GM19023 (cell line): ENCODE measurements around the gene LBHD2.
"Not testable (repeated sequence)": the region's sequence is repeated elsewhere in the genome, so short reads cannot be mapped to it uniquely, and the experiment has no call there.

ENCODE experiments used
- ATAC-seq: cut with Tn5 transposase; IDR thresholded peaks from one replicate; pipeline ENCODE4 v1.9.1; 2021; ENCODE audit warnings: mild to moderate bottlenecking, moderate library complexity; ENCODE audit not compliant: unreplicated experiment

LBHD2 gene

DNA sequence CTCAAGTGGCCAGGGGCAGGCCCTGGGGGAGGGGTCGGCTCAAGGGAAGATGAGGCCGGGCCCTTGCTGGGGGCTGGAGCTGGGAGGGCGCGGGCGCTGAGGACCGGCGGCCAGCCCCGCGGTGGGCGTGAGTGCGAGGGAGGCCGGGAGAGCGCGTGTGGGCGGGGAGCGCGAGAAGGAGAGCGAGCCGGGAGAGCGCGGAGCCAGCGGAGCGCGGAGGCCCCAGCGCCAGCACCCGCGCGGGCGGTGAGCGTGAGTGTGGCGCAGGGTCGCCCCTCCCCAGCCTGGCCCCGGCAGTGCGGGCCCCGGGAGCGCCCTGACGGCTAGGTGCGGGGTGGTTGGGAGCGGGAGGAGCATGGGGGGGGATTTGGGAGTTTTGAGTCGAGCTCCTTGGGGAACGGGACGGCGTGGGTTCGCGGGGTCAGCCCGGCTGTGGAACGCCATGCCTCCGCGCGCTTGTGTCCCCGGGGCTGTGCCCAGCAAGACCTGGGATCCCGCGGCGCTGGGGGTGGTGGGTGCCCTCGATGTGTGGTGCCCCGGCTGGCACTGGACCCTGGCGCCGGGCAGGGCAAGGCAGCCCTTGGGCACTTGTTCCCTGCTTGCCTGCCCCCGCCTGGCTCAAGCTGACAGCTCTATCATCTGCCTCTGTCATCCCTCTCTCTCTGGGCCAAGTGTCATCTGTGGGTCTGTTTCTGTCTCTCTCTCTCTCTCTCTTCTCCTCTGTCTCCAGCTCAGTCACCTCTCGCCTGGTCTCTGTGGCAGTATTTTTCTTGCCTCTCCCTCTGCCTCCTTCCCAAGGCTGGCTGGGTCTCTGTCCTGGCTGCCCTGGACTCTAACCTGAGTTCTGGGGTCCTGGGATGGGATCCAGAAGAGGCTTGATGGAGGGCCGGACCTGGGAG, at the start of gene LBHD2:
LBHD2 (plus strand) TSS at position 190 of the 899 bp plus-strand sequence. CDS start 1,803 bp downstream, outside the sequence.
- ATAC-seq = no peak

DNA sequence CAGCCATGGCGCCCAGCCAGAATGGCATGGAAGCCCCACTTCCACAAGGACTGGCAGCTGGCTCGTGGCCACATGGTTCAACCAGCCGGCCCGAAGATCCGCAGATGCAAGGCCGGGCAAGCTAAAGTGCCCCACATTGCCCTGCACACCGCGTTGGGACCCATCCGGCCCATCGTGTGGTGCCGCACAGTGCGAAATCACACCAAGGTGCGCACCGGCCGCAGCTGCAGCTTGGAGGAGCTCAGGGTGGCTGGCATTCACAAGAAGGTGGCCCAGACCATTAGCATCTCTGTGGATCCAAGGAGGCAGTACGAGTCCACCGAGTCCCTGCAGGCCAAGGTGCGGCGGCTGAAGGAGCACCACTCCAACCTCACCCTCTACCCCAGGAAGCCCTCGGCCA, 42.5 kb upstream of the LBHD2 start:
- ATAC-seq = no peak

DNA sequence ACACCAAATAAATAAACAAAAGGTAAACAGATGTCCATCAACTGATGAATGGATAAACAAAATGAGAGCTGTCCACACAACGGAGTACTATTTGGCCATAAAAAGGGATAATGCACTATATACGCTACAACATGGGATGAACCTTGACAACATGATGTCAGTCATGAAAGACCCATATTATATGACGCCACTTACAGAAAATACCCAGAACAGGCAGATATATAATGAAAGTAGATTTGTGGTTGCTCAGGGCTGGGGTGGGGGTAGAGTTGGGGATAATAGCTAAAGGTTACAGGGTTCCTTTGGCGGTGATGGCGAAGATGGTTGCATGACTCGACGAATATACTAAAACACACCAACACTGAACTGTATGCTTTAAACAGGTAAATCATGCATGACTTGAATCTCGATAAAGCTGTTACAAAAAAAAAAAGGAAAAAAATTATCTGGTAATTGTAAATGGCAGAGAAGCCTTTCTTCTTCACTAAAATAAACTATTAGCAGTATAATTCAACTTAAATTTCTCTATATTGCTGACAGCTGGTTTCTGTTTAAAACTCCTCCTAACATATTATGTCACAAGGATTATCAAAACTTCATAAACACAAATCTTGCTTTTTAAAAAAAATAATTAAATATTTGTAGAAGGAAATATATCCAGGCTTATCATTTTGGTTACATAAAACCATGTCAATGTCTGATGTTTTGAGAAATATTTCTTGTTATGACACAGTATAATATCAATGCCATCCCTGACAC, 40.6 kb upstream of the LBHD2 start:
- no peak for ATAC-seq

DNA sequence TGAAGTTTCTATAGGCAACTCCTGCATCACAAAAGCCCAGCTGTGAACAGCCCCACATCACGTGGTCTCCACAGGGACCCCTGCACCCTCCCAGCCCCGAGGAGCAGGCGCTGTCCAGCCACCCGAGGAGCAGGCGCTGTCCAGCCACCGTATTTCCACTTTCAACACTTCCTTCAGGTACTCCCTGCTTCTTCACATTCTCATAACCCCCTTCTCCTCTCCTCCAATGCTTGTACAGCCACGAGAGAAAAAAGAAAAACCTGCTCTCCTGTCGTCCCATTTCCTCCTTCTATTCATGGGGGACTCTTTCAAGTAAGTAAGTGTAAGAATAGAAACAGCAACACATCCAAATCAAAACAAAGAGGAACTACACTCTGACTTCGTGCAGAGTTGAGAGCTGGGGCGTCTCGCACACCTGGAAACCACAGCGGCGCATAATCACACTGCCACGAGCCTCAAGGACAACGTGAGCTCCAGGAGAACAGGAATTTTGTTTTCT, 38.6 kb upstream of the LBHD2 start:
- no peak for ATAC-seq

DNA sequence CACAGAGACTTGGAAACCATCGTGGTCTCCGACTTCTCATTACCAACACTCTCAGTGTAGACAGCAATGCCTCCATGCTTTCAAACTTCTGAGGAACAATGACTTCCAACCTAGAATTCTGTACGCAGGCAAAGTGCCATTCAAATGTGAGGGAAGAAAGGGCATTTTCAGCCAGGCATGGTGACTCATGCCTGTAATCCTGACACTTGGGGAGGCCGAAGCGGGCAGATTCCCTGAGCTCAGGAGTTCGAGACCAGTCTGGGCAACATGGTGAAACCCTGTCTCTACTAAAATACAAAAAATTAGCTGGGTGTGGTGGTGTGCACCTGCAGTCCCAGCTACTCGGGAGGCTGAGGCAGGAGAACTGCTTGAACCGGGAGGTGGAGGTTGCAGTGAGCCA, 36.6 kb upstream of the LBHD2 start:
- ATAC-seq = not testable (repeated sequence)

DNA sequence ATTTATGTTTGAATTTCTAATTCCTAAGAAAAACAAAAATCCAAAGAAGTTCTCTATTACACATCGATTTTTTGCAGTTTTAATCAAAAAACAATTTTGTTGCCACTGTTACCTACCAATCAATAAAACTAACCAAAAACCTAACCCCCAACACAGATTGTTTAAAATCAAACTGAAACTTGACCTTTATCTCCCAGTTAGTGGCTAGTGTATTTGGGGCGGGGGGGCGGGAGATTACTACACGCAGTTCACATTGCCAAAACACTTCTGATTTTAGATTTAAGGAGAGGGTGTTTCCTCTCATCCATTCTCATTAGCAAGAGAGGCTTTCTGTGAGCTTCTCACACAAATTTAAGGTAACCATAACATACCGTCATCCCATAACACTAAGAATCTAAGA, 33.1 kb upstream of the LBHD2 start:
- no peak for ATAC-seq

DNA sequence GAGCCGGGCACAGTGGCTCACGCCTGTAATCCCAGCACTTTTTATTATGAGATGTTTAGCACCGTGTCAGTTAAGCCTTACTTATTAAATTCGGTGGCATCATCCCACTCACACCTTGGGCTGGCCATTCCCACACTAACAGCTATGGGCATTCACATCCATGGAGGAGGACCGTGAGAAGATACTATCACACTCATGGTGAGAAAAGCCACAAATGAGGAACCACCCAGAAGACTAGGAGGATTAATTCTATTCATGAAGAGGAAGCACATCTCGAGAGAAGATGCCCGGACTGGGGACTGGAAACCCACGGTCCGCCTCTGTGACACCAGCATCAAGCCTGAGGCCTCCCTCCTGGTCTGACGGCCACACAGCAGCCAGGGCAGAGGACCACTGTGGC, 31.6 kb upstream of the LBHD2 start:
- no peak for ATAC-seq

DNA sequence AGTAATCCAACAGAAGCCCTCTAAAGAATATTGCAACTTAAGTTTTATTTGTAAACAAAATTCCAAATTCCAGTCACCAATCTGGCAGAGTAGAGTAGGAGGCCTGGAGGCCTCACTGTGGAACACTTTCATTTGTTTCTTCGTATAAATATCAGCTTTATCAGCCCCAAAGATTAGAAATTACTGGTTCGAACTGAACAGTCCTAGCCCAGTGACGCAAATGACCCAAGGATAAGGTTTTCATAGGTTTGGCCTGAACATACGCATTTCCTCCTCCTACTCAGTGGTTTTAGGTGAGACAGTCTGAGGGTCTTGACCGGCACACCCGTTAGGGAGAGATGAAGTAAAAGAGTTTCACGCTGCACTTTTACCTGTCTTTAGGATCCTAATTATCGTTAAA, 28.3 kb upstream of the LBHD2 start:
- ATAC-seq = no peak

DNA sequence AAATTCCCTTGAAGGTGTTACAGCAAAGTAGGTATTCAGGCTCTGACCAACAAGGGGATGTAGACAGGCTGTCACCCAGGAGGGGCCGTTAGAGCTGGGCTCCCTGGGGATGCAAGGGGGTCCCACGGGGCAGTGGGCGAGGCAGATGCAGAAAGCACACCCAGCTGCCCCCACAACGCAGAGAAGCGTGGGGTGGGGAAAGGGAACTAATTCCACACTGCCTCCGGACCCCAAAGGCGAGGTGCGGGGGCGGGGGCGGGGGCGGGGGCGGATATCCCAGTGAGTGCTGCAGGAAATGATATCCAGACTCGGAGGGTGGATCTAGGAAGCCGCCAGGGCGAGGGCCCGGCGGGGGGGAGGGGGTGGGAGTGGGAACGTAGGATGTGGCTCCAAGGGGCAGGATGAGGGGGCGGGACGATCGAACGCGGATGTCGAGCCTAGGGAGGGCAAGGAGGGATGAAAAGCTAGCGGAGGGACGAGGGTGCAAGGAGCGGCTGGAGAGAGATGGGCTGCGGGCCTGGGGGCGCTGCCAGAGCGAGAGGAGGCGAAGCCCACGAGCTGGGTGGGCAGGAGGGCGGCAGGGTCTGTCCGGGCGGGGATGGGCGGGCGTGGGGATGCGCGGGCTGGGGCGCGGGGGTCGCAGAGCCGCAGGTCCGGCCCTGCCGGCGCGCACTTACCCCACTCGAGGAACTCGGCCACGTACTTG, 27.5 kb upstream of the LBHD2 start:
- ATAC-seq = no peak

DNA sequence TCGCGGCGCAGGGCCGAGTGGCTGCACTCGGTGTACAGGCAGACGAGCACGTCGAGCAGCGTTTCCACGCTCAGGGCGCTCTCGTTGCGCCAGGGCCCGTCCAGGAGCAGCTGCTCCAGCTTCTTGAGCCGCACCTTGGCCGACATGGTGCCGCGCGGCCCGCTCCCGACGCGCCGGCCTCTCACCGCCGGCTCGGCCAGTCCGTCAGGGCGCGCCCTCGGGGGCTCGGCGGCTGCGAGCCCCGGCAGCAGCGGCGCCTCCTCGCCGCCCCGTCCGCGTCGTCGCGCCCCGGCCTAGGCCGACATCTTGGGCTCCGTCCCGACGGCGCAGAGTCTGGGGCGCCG, 27.0 kb upstream of the LBHD2 start:
- no peak for ATAC-seq

DNA sequence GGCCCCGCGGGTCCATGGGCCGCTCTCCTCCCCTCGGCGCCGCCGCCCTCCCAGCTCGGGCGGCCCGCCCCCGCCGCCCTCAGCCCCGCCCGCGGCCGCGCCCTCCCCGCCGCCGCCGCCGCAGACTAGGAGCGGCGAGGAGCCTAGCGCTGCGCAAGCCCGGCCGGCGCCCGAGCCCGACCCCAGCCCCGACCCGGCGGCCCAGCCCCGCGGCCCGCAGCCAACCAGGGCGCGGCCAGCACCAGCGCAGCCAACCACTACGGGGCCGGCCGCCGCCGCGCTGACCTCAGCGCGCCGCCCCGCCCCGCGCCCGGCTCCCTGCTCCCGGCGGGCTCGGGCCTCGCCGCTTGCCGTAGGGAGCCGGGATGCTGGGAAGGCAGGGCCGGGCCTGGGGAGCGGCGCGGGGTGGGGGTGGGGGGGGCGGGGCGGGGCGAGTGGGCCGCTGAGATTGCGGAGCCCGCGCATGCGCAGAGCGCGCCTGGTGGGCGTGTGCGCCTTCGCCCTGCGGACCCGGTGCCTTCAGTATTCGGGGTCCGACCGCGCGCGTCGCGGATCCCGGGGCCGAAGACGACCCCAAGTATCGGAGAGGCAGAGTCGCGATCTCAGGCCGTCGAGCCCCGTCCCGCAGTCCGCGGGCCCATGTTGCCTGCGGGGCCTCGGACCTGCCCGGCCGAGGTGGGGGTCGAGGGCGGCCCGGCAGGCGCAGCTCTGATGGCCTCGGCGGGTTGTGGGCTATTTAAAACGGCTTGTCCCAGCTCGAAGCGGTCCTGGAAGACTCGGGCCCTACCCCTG, 26.4 kb upstream of the LBHD2 start, which contains the start of gene CDC42BPB:
CDC42BPB (minus strand) TSS at position 178 of the 792 bp plus-strand sequence. CDS start 376 bp downstream, outside the sequence.
- peak; percentile 78 for ATAC-seq

DNA sequence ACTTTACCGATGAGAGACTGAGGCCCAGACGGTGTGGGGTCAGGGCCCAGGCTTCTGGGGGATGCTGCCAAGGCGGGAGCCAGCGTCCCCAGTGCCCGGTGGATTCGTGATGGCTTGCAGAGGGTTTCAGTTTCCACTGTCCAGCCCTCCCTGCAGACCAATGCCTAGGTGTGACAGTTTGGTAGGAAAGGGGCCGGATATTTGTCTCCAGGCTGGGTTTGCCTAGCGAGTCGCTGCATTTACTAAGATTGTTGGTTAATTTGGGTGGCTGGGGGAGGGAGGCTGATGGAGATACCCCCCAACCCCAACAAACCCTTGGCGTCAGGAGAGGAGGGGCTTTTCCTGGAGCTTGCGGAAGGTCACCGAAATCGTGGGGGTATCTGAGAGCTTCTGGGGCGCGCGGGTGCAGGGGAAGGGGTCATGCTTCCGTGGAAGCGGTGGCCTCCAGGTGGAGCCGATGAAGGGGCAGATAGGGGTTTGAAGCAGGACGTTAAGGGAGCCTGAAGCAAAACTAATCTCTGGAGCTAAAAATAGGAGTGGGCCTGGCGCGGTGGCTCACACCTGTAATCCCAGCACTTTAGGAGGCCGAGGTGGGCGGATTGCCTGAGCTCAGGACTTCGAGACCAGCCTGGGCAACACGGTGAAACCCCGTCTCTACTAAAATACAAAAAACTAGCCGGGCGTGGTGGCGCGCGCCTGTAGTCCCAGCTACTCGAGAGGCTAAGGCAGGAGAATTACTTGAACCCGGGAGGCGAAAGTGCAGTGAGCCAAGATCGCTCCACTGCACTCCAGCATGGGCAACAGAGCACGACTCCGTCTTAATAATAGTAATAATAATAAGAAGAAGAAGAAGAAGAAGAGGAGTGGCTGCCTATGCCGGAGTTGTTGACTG, 25.6 kb upstream of the LBHD2 start:
- ATAC-seq = peak; percentile 11

DNA sequence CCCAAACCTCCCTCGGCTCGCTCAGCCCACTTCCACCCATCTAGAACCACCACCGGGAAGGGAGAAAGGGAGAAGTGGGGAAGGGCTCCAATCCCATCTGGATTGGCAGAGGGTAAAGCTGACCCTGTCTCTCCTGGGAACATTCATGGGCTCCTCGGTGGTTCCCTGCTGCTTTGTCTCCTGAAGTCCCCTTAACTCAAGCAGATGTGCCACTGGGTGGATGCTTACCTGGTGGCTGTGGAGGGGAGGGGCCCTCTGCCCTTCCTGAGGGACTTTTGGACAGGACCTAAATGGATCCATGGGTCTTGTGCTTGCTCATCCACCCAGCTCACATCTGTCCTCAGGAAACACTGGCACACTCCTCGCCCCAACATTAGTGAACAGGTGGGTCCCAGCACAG, 24.5 kb upstream of the LBHD2 start:
- no peak for ATAC-seq

DNA sequence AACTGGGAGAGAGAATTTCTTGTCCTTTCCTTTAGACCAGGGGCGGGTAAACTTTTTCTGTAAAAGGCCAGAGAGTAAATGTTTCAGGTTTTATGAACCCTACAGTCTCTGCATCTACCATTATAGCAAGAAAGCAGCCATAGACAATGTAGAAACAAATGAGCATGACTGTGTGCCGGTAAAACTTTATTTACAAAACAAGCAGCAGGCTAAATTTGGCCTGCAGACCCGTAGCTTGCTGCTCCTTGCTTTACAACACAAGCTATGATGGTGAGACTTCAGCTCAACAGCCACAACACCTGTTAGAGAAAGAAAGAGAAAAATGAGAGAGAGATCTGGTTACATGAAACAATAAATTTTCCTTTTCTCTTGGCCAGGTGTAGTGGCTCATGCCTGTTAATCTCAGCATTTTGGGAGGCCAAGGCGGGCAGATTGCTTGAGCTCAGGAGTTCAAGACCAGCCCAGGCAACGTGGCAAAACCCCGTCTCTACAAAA, 22.5 kb upstream of the LBHD2 start:
- no peak for ATAC-seq

DNA sequence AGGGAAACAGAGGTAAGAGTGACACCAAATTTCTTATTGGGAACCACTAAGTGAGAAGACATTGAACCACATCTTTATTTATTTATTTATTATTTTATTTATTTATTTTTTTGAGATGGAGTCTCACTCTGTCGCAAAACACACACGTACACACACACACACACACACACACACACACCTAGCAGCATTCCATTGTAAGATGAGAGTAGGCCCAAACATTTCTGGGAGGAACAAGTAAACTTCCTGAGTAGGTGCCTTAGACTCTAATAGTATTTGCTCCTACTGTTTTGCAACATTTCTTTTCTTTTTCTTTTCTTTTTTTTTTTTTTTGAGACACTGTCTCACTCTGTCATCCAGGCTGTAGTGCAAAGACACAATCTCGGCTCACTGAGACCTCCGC, 19.6 kb upstream of the LBHD2 start:
- ATAC-seq = no peak

DNA sequence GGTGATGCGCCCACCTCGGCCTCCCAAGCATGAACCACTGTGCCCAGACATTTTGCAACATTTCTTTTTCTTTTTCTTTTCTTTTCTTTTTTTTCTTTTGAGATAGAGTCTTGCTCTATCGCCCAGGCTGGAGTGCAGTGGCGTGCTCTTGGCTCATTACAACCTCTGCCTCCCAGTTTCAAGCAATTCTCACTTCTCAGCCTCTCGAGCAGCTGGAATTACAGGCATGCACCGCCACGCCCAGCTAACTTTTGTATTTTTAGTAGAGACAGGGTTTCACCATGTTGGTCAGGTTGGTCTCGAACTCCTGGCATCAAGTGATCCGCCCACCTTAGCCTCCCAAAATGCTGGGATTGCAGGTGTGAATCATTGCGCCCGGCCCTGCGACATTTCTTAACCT, 19.0 kb upstream of the LBHD2 start:
- no peak for ATAC-seq

DNA sequence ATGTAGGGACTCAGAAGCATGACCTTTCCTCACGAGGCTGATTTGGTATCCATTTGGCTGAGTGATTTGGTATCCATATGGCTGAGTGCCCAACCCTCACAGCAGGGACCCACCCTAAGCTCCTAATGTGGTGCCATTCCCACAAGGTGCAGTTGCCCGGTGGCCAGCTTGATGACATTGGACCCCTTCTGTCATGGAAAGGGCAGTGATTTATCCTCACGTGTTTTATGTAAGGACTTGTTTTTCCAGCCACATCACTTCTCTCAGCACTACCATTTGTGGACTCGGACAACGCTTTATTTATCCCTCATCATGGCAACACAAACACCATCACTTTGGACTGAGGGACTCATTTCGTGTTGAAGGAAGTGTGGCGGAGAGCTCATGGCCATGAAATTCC, 18.1 kb upstream of the LBHD2 start:
- ATAC-seq = no peak

DNA sequence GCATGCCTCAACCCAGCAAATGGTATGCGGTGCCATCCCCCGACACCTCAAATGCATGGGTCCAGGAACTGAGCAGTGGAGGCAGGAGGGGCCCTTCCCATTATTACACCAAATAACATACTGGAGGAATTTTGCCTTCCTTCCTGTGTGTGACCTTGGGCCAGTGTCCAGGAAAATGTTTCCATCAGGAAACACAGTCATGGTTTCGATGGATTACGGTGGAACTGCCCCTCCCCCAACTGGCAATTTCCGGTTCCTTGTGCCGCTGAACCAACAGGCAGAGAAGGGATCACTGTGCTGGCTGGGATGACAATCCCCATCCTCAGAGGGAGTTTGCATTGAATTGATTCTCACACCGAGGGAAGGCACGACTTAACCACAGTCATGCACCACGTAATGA, 17.6 kb upstream of the LBHD2 start:
- no peak for ATAC-seq

DNA sequence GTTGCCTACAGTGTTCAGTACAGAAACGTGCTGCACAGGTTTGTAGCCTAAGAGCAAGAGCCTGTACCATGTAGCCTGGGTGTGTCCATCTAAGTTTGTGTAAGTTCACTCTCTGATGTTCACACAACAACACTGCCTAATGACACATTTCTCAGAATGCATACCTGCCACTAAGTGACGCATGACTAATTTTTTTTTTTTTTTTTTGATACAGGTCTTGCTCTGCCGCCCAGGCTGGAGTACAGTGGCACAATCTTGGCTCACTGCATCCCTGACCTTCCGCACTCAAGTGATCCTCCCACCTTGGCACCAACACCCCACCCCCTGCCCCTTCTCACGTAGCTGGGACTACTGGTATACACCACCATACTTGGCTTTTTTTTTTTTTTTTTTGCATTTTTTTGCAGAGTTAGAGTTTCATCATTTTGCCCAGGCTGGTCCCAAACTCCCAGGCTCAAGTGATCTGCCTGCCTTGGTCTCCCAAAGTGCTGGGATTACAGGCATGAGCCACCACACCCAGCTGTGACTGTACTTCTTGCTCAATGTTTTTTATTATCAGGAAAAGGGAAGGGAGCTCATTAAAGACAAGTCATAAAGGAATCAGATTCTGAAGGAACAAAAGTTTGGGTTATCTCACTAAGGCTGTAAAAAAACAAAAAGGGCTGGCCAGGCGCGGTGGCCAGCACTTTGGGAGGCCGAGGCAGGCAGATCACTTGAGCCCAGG, 16.6 kb upstream of the LBHD2 start:
- ATAC-seq = no peak
